ENCODE results near the gene ADCY1. TPM values are rescaled to one million over a fixed set of nuclear protein-coding genes. Genes with fewer than 3 reads are reported as not detected.

ADCY1 gene
- polyA plus RNA-seq, 1 donor (not counting 4 experiments of a cell fraction or from before 2014, with no cell fraction given) = 0.54 TPM

DNA sequence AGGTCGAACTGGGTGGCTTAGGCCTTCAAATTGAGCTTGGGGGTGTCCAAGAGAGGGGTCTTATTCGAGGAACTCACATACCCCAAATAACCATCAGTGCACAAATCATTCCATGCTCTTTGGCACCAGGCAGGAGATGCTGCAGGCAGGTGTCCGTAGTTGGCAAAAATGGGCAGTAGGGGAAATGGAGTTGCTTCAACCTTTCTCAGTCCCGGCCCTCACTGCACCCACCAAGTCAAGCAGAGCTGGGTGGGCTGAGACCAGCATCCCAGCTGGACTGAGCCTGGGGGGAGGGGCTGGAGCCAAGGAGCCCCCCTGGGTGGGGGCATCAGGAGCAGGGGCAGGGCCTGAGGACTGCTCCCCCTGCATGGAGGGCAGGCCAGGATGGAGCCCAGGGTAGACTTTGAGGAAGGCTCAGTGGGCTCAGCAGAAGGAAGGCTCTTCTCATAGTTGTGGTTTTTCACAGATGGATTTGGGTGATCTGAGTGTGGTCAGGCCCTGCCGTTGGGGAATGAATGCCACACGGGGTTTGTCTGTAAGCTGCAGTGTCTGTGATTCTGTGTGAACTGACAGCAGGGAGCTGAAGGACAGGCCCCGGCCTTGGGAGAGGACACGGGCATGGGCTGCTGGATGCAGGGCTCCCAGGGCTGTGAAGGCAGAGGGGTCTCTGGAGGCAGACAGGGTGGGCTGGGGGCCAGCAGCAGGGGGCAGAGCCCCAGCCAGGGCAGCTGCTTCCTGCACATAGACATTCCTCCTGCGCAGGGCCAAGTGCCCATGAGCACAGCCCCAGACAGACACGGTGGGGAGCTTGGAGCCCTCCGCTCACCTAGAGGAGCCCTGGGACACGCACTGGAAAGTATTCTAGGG is 144.5 kb downstream of the ADCY1 start:
- Histone ChIP-seq H2AFZ (ENCODE audit: control insufficient read depth, low read length) (no peak overlapping the region), H3K36me3 (ENCODE audit: control insufficient read depth in 2 of 2, extremely low read depth in 1 of 2, insufficient read depth in 2 of 2, low read length in 2 of 2) (peaks cover 0 to 5% of the 10 kb centered on the region in 2 experiments), H3K9me1 (ENCODE audit: control insufficient read depth, extremely low read depth, insufficient read depth, low read length) (no peaks in the 10 kb centered on the region), H3K27me3 (ENCODE audit: control insufficient read depth, extremely low read depth, insufficient read depth, low read length) (peaks cover 19% of the 10 kb centered on the region), H4K20me1 (ENCODE audit: control insufficient read depth, extremely low read depth, insufficient read depth, low read length) (no peaks in the 10 kb centered on the region), H3K79me2 (ENCODE audit: control insufficient read depth, insufficient read depth, low read length) (no peaks in the 10 kb centered on the region), H3K4me2 (ENCODE audit: control insufficient read depth, extremely low read depth, insufficient read depth, low read depth, low read length) (no peak overlapping the region), H3K9ac (ENCODE audit: control insufficient read depth, extremely low read depth, insufficient read depth, low read length) (no peak overlapping the region), H3K4me1 (ENCODE audit: control insufficient read depth, extremely low read depth, insufficient read depth, low read length) (no peaks in the 10 kb centered on the region), H3K4me3 (ENCODE audit: control insufficient read depth in 2 of 3, extremely low read depth in 1 of 3, insufficient read depth in 2 of 3, low read depth in 1 of 3, low read length in 3 of 3) (no peak overlapping the region), H3K27ac (ENCODE audit: control insufficient read depth, insufficient read depth, low read length) (no peak overlapping the region), H3K9me3 (ENCODE audit: control insufficient read depth, low read depth, low read length) (no peaks in the 10 kb centered on the region)
- TF ChIP-seq EZH2 (IDR thresholded peaks at IDR 0.05; ENCODE audit: low read length) = no peak
- TF ChIP-seq, protein P1, sequence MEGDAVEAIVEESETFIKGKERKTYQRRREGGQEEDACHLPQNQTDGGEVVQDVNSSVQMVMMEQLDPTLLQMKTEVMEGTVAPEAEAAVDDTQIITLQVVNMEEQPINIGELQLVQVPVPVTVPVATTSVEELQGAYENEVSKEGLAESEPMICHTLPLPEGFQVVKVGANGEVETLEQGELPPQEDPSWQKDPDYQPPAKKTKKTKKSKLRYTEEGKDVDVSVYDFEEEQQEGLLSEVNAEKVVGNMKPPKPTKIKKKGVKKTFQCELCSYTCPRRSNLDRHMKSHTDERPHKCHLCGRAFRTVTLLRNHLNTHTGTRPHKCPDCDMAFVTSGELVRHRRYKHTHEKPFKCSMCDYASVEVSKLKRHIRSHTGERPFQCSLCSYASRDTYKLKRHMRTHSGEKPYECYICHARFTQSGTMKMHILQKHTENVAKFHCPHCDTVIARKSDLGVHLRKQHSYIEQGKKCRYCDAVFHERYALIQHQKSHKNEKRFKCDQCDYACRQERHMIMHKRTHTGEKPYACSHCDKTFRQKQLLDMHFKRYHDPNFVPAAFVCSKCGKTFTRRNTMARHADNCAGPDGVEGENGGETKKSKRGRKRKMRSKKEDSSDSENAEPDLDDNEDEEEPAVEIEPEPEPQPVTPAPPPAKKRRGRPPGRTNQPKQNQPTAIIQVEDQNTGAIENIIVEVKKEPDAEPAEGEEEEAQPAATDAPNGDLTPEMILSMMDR (optimal IDR thresholded peaks at IDR 0.05 in 1 of 3, IDR thresholded peaks at IDR 0.05 in 1 of 3, conservative IDR thresholded peaks at IDR 0.05 in 1 of 3; ENCODE audit: extremely low read depth in 1 of 3, insufficient read depth in 2 of 3, low read length in 3 of 3) = no peak
- FAIRE-seq (no peak), DNase-seq (ENCODE audit: low read depth, low spot score) (no peak)
- dilution Hi-C loops (cut with MboI; ENCODE audit: extremely low pct_ligation_motif_present, low sequenced_read_pairs) = no loop called here

DNA sequence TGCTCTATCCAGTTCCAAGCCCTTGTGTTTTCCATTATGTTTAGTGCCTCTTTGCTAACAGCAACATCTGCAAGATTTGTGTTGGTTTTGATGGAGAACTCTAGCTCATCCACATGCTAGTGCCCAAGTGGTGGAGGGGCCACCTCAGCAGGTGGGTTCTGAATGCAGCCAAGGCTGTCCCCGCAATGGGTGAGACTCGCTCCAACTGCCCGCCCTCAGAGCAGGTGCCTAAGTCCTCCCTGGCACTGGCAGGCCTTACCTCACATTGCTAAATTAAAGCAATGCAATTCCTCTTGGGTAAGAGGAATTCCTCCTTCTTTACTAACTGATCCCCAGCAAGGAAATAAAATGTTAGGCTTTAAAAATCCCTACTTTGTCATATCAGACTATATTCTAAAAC is 146.8 kb downstream of the ADCY1 start:
- Histone ChIP-seq H3K4me3 (ENCODE audit: control insufficient read depth in 2 of 3, extremely low read depth in 1 of 3, insufficient read depth in 2 of 3, low read depth in 1 of 3, low read length in 3 of 3) (no peak overlapping the region), H3K9me1 (ENCODE audit: control insufficient read depth, extremely low read depth, insufficient read depth, low read length) (no peaks in the 10 kb centered on the region), H3K36me3 (ENCODE audit: control insufficient read depth in 2 of 2, extremely low read depth in 1 of 2, insufficient read depth in 2 of 2, low read length in 2 of 2) (peaks cover 4 to 5% of the 10 kb centered on the region in 2 experiments), H3K4me1 (ENCODE audit: control insufficient read depth, extremely low read depth, insufficient read depth, low read length) (no peaks in the 10 kb centered on the region), H2AFZ (ENCODE audit: control insufficient read depth, low read length) (no peak overlapping the region), H3K4me2 (ENCODE audit: control insufficient read depth, extremely low read depth, insufficient read depth, low read depth, low read length) (no peak overlapping the region), H4K20me1 (ENCODE audit: control insufficient read depth, extremely low read depth, insufficient read depth, low read length) (no peaks in the 10 kb centered on the region), H3K27me3 (ENCODE audit: control insufficient read depth, extremely low read depth, insufficient read depth, low read length) (peaks cover 11% of the 10 kb centered on the region), H3K27ac (ENCODE audit: control insufficient read depth, insufficient read depth, low read length) (no peak overlapping the region), H3K9ac (ENCODE audit: control insufficient read depth, extremely low read depth, insufficient read depth, low read length) (no peak overlapping the region), H3K9me3 (ENCODE audit: control insufficient read depth, low read depth, low read length) (no peaks in the 10 kb centered on the region), H3K79me2 (ENCODE audit: control insufficient read depth, insufficient read depth, low read length) (no peaks in the 10 kb centered on the region)
- dilution Hi-C loops (cut with MboI; ENCODE audit: extremely low pct_ligation_motif_present, low sequenced_read_pairs) = no loop called here
- no peak for DNase-seq (ENCODE audit: low read depth, low spot score)
- no peak for TF ChIP-seq EZH2 (IDR thresholded peaks at IDR 0.05; ENCODE audit: low read length)
- TF ChIP-seq, protein P1 (optimal IDR thresholded peaks at IDR 0.05 in 1 of 3, IDR thresholded peaks at IDR 0.05 in 1 of 3, conservative IDR thresholded peaks at IDR 0.05 in 1 of 3; ENCODE audit: extremely low read depth in 1 of 3, insufficient read depth in 2 of 3, low read length in 3 of 3) = no peak
- no peak for FAIRE-seq
